Measurements from ENCODE around the gene FCHSD2. TPM values are rescaled to one million over a fixed set of nuclear protein-coding genes. Genes with fewer than 3 reads are reported as not detected.
"Not testable (repeated sequence)": the region's sequence is repeated elsewhere in the genome, so short reads cannot be mapped to it uniquely, and the experiment has no call there.

The FCHSD2 gene
- total RNA-seq, 1 donor from 2014 or later, result 18.9 TPM

DNA sequence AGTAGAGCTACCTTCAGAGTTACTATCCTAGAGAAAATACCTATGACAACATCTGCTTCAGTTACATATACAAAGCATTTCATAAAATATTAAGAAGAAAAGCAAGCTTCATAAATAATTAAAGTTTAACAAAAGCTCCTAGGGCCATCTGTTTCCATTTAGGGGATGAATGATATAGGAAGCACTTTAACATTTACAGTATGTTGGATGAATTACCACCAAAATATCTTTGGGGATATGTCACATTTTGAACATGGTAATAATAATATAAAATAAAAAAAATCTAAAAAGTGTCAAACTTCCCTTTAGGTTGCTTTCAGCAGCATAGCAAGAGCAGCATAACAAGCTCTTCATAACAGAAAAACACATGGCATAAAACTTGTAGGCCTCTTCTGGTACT is 223.3 kb downstream of the FCHSD2 start:
- FAIRE-seq, result no peak
- Histone ChIP-seq H2AFZ (ENCODE audit: low read depth, low read length) (no peak overlapping the region), H3K36me3 (ENCODE audit: insufficient read depth, low read length) (no peaks in the 10 kb centered on the region), H3K4me2 (ENCODE audit: low read length) (no peak overlapping the region), H3K9ac (ENCODE audit: low read length) (no peak overlapping the region), H3K27ac (ENCODE audit: low read depth, low read length) (no peak overlapping the region), H4K20me1 (ENCODE audit: insufficient read depth, low read length) (no peaks in the 10 kb centered on the region), H3K4me3 (ENCODE audit: insufficient read depth, low read depth, low read length) (no peak overlapping the region), H3K4me1 (ENCODE audit: insufficient read depth, low read length) (no peaks in the 10 kb centered on the region), H3K9me3 (ENCODE audit: insufficient read depth, low read depth, low read length) (no peaks in the 10 kb centered on the region), H3K27me3 (ENCODE audit: insufficient read depth, low read length) (no peaks in the 10 kb centered on the region), H3K79me2 (ENCODE audit: insufficient read depth, low read length) (no peaks in the 10 kb centered on the region)
- Mint-ChIP-seq H3K27ac (ENCODE audit: unreplicated experiment) (no peak overlapping the region), H3K27me3 (ENCODE audit: low read depth, unreplicated experiment) (no peaks in the 10 kb centered on the region), H3K4me3 (ENCODE audit: unreplicated experiment) (no peak overlapping the region), H3K36me3 (ENCODE audit: low read depth, unreplicated experiment) (peaks cover 4% of the 10 kb centered on the region), H3K9me3 (ENCODE audit: unreplicated experiment) (peaks cover 8% of the 10 kb centered on the region), H3K4me1 (ENCODE audit: low read depth, unreplicated experiment) (no peaks in the 10 kb centered on the region)
- TF ChIP-seq, protein P1, sequence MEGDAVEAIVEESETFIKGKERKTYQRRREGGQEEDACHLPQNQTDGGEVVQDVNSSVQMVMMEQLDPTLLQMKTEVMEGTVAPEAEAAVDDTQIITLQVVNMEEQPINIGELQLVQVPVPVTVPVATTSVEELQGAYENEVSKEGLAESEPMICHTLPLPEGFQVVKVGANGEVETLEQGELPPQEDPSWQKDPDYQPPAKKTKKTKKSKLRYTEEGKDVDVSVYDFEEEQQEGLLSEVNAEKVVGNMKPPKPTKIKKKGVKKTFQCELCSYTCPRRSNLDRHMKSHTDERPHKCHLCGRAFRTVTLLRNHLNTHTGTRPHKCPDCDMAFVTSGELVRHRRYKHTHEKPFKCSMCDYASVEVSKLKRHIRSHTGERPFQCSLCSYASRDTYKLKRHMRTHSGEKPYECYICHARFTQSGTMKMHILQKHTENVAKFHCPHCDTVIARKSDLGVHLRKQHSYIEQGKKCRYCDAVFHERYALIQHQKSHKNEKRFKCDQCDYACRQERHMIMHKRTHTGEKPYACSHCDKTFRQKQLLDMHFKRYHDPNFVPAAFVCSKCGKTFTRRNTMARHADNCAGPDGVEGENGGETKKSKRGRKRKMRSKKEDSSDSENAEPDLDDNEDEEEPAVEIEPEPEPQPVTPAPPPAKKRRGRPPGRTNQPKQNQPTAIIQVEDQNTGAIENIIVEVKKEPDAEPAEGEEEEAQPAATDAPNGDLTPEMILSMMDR (IDR thresholded peaks at IDR 0.05; ENCODE audit: insufficient read depth, low read depth, low read length), result no peak
- no peak for TF ChIP-seq EZH2 (IDR thresholded peaks at IDR 0.05; ENCODE audit: insufficient read depth, low read length)
- no peak for DNase-seq (ENCODE audit: low read depth)

DNA sequence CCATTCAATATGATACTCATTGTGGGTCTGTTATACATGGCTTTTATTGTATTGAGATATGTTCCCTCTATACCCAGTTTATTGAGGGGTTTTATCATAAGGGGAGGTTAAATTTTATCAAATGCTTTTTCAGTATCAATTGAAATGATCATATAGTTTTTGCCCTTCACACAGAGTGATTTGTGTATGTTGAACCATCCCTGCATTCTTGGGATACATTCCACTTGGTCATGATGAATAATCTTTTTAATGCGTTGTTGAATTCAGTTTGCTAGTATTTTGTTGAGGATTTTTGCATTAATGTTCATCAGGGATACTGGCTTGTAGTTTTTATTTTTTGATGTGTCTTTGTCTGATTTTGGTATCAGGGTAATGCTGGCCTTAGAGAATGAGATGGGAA is 229.9 kb downstream of the FCHSD2 start:
- FAIRE-seq (no peak), DNase-seq (ENCODE audit: low read depth) (no peak)
- Histone ChIP-seq H3K36me3 (ENCODE audit: insufficient read depth, low read length) (no peaks in the 10 kb centered on the region), H4K20me1 (ENCODE audit: insufficient read depth, low read length) (no peaks in the 10 kb centered on the region), H3K79me2 (ENCODE audit: insufficient read depth, low read length) (no peaks in the 10 kb centered on the region), H3K9me3 (ENCODE audit: insufficient read depth, low read depth, low read length) (no peaks in the 10 kb centered on the region), H3K4me2 (ENCODE audit: low read length) (no peak overlapping the region), H3K27ac (ENCODE audit: low read depth, low read length) (no peak overlapping the region), H2AFZ (ENCODE audit: low read depth, low read length) (no peak overlapping the region), H3K27me3 (ENCODE audit: insufficient read depth, low read length) (no peaks in the 10 kb centered on the region), H3K4me1 (ENCODE audit: insufficient read depth, low read length) (no peaks in the 10 kb centered on the region), H3K9ac (ENCODE audit: low read length) (no peak overlapping the region), H3K4me3 (ENCODE audit: insufficient read depth, low read depth, low read length) (no peak overlapping the region)
- no peak overlapping the region for H3K27ac Mint-ChIP-seq (ENCODE audit: unreplicated experiment)
- H3K36me3 Mint-ChIP-seq (ENCODE audit: low read depth, unreplicated experiment), result peaks cover 27% of the 10 kb centered on the region
- no peaks in the 10 kb centered on the region for H3K27me3 Mint-ChIP-seq (ENCODE audit: low read depth, unreplicated experiment)
- no peaks in the 10 kb centered on the region for H3K4me1 Mint-ChIP-seq (ENCODE audit: low read depth, unreplicated experiment)
- H3K4me3 Mint-ChIP-seq (ENCODE audit: unreplicated experiment), result no peak overlapping the region
- TF ChIP-seq, protein P1 (IDR thresholded peaks at IDR 0.05; ENCODE audit: insufficient read depth, low read depth, low read length), result no peak
- no peak for TF ChIP-seq EZH2 (IDR thresholded peaks at IDR 0.05; ENCODE audit: insufficient read depth, low read length)
- H3K9me3 Mint-ChIP-seq (ENCODE audit: unreplicated experiment), result peaks cover 44% of the 10 kb centered on the region

DNA sequence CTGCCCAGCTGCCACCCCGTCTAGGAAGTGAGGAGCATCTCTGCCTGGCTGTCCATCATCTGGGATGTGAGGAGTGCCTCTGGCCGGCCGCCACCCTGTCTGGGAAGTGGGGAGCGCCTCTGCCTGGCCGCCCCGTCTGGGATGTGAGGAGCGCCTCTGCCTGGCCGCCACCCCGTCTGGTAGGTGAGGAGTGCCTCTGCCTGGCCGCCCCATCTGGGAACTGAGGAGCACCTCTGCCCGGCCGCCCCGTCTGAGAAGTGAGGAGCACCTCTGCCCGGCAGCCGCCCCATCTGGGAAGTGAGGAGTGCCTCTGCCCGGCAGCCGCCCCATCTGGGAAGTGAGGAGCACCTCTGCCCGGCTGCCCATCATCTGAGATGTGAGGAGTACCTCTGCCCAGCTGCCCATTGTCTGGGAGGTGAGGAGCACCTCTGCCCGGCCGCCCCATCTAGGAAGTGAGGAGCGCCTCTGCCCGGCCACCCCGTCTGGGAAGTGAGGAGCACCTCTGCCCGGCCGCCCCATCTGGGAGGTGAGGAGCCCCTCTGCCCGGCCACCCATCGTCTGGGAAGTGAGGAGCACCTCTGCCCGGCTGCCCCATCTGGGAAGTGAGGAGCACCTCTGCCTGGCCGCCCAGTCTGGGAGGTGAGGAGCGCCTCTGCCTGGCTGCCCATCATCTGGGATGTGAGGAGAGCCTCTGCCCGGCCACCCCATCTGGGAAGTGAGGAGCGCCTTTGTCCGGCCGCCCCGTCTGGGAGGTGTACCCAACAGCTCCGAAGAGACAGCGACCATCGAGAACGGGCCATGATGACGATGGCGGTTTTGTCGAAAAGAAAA is 232.3 kb downstream of the FCHSD2 start:
- H3K27ac ChIP-seq (ENCODE audit: low read depth, low read length); H3K4me3 ChIP-seq (ENCODE audit: insufficient read depth, low read depth, low read length); H3K27me3 ChIP-seq (ENCODE audit: insufficient read depth, low read length); H3K4me1 ChIP-seq (ENCODE audit: insufficient read depth, low read length); H3K36me3 ChIP-seq (ENCODE audit: insufficient read depth, low read length); H3K4me1 Mint-ChIP-seq (ENCODE audit: low read depth, unreplicated experiment); H3K79me2 ChIP-seq (ENCODE audit: insufficient read depth, low read length); H4K20me1 ChIP-seq (ENCODE audit: insufficient read depth, low read length); FAIRE-seq; DNase-seq (ENCODE audit: low read depth); H2AFZ ChIP-seq (ENCODE audit: low read depth, low read length); H3K27ac Mint-ChIP-seq (ENCODE audit: unreplicated experiment); H3K9ac ChIP-seq (ENCODE audit: low read length); H3K9me3 ChIP-seq (ENCODE audit: insufficient read depth, low read depth, low read length); H3K4me2 ChIP-seq (ENCODE audit: low read length); H3K27me3 Mint-ChIP-seq (ENCODE audit: low read depth, unreplicated experiment); H3K4me3 Mint-ChIP-seq (ENCODE audit: unreplicated experiment): not testable (repeated sequence)
- H3K36me3 Mint-ChIP-seq (ENCODE audit: low read depth, unreplicated experiment), result peaks cover 36% of the 10 kb centered on the region
- H3K9me3 Mint-ChIP-seq (ENCODE audit: unreplicated experiment), result peaks cover 48% of the 10 kb centered on the region

All from astrocyte (in vitro differentiated cells and primary cell).